ENCODE data around the gene NEDD8. TPM values are rescaled to one million over a fixed set of nuclear protein-coding genes. Genes with fewer than 3 reads are reported as not detected.

The NEDD8 gene
- total and polyA plus RNA-seq, 10 donors: 98.6 to 237 (median 127) TPM

GRCh38 chr14:24198814-24199524, 33.2 kb downstream of the NEDD8 start:
- no peak for DNase-seq
- no peak for TF ChIP-seq CTCF (IDR thresholded peaks at IDR 0.05 in 8 of 11, conservative IDR thresholded peaks at IDR 0.05 in 3 of 11)
- no peak for TF ChIP-seq POLR2AphosphoS5 (IDR thresholded peaks at IDR 0.05)
- TF ChIP-seq POLR2A (IDR thresholded peaks at IDR 0.05): no peak
- Histone ChIP-seq H3K27me3 (replicated peaks in 1 of 7) (no peaks in the 10 kb centered on the region), H3K36me3 (peaks cover 0 to 54% (median 8%) of the 10 kb centered on the region in 6 donors), H3K27ac (peak overlapping the region in 1 of 8 donors; percentile 16), H3K4me3 (no peak overlapping the region), H3K4me1 (peaks cover 27 to 55% (median 42%) of the 10 kb centered on the region in 6 donors), H3K9me3 (peaks cover 0 to 5% (median 0%) of the 10 kb centered on the region in 8 donors)
- intact Hi-C loops (cut with DNase I; ENCODE audit: low total_unique reads): no loop called here
- 66 to 82% (median 73%) methylated on average over 7 of the region's 7 CpGs for WGBS, 5 donors

- peaks cover 28 to 70% (median 45%) of the 10 kb centered on the region in 6 donors for H3K4me1 ChIP-seq
- H3K27ac ChIP-seq: peak overlapping the region in 4 of 8 donors; percentile 95 to 98 (median 97)
- no peaks in the 10 kb centered on the region for H3K27me3 ChIP-seq (replicated peaks in 1 of 7)
- peaks cover 0 to 47% (median 12%) of the 10 kb centered on the region in 6 donors for H3K36me3 ChIP-seq
- intact Hi-C loops (cut with DNase I; ENCODE audit: low total_unique reads): no loop called here
- H3K9me3 ChIP-seq: peaks cover 0 to under 1% (median 0%) of the 10 kb centered on the region in 8 donors
- DNase-seq: no peak
- peak overlapping the region in 3 of 8 donors; percentile 78 to 90 (median 85) for H3K4me3 ChIP-seq
- TF ChIP-seq POLR2AphosphoS5 (IDR thresholded peaks at IDR 0.05) (no peak), POLR2A (IDR thresholded peaks at IDR 0.05) (no peak), CTCF (IDR thresholded peaks at IDR 0.05 in 8 of 11, conservative IDR thresholded peaks at IDR 0.05 in 3 of 11) (no peak)
- 54 to 93% (median 68%) methylated on average over 2 of the region's 2 CpGs for WGBS, 5 donors
These were observed 35.1 kb downstream of the NEDD8 start for GRCh38 chr14:24197056-24197450.

- peak overlapping the region; percentile 61 to 90 (median 84) for H3K4me3 ChIP-seq
- no peaks in the 10 kb centered on the region for H3K9me3 ChIP-seq
- H3K27ac ChIP-seq: peak overlapping the region; percentile 95 to 100 (median 98)
- intact Hi-C loops (cut with DNase I; ENCODE audit: low total_unique reads): no loop called here
- peaks cover 28 to 76% (median 45%) of the 10 kb centered on the region in 6 donors for H3K4me1 ChIP-seq
- DNase-seq: no peak
- no peaks in the 10 kb centered on the region for H3K27me3 ChIP-seq (replicated peaks in 1 of 7)
- WGBS, 5 donors: 27 to 35% (median 30%) methylated on average over 31 to 33 of the region's 33 CpGs
- TF ChIP-seq CTCF (IDR thresholded peaks at IDR 0.05 in 8 of 11, conservative IDR thresholded peaks at IDR 0.05 in 3 of 11) (no peak), POLR2AphosphoS5 (IDR thresholded peaks at IDR 0.05) (no peak), POLR2A (IDR thresholded peaks at IDR 0.05) (no peak)
- peaks cover 0 to 47% (median 13%) of the 10 kb centered on the region in 6 donors for H3K36me3 ChIP-seq
These were observed 35.8 kb downstream of the NEDD8 start for GRCh38 chr14:24196071-24197055.

All from spleen (tissue), 11 donors.